ENCODE results near the gene NTN3.

NTN3 gene

GRCh38 chr16:2515180-2515851, 44.2 kb downstream of the NTN3 start:
- DNase-seq, result no peak

GRCh38 chr16:2516391-2517240, 45.5 kb downstream of the NTN3 start:
- DNase-seq, result no peak

DNA sequence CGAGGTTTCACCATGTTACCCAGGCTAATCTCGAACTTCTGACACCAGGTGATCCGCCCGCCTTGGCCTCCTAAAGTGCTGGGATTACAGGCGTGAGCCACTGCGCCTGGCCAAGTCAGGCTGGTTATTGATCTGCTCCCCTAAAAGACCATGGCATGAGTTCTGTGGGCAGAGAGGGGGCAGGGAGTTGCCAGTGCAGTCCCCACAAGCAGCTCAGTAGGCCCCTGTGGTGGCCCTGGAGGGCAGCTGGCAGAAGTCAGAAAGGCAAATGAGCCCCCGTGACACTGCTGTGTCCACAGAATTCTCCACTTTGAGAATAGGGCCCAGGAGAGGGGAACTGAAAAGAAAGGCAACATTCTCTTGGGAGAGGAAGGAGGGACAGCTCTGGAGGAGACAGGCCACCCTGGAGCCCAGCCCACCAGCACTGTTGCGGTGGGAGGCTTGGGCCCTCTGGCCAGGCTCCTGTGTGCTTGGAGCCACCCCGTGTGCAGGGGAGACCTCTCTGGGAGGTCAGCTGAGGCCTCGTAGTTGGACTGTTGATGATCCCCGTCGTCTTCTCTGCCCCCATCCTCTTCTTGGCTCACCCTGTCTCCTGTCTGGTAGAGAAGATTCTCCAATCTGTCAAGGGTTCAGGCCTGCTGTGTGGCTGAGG, 47.0 kb downstream of the NTN3 start:
- DNase-seq, result no peak

GRCh38 chr16:2518823-2519710, 48.0 kb downstream of the NTN3 start:
- DNase-seq, result no peak

GRCh38 chr16:2519711-2520080, 48.6 kb downstream of the NTN3 start:
- no peak for DNase-seq

DNA sequence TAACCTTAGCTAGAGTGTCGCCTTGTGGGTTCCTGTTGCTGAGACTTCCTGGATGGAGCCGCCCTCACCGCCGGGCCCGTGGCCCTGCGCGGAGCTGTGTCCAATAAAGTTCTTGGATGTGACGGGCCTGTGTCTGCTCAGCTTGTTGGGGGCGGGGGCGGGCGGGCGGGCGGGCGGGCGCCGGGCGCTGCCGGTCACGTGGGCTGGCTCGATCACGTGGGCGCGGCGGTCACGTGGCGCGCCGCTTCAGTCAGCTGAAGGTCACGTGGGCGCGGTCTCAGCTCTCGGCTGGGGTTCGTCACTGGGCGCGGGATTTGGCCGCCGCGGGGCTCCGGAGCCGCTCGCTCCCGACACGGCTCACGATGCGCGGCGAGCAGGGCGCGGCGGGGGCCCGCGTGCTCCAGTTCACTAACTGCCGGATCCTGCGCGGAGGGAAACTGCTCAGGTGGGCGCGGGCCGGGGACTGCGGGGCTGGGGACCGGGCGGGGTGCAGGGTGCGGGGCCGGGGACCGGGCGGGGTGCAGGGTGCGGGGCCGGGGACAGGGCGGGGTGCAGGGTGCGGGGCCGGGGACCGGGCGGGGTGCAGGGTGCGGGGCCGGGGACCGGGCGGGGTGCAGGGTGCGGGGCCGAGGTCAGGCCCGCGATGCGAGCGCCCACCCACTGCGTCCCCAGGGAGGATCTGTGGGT, 49.1 kb downstream of the NTN3 start, which contains the start of gene AMDHD2:
AMDHD2 (plus strand) TSS at position 275 of the 687 bp plus-strand sequence; CDS start at position 363, 88 bp downstream.
- peak; percentile 84 to 95 for DNase-seq

DNA sequence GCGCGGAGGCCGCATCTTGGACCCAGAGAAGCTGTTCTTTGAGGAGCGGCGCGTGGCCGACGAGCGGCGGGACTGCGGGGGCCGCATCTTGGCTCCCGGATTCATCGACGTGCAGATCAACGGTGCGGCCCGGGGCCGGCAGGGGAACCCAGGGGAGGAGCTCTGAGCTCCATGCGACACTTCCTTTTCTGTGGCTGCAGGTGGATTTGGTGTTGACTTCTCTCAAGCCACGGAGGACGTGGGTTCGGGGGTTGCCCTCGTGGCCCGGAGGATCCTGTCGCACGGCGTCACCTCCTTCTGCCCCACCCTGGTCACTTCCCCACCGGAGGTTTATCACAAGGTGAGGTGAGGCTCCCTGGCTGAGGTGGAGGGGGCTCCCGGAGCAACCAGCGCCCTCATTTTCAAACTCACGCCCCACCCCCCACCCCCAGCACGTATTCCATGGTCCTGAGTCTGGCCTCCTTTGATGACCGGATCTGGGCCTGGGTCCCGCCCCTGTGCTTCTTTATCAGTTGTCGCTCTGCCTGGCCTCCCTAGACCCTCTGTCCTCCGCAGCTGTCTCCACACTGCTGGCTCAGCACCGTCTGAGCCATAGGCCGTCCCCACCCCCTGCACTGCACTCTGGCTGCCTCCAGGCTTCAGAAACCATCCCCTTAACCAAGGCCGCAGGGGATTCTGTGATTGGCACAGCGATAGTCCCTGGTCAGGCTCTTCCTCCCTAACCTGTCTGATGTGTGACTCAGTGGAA, 49.9 kb downstream of the NTN3 start:
- DNase-seq, result no peak

Data from NCI-H187 (cell line).